GM10266 (cell line): ENCODE data around the gene FRMPD3.

Experiments
- DNase-seq: peaks from one replicate; pipeline ENCODE4 v3.0.0; 2012; ENCODE audit errors: extremely low spot score
- CTCF ChIP-seq: IDR thresholded peaks from 2 replicates; pipeline ENCODE4 v1.5.1; 2012; ENCODE audit warnings: mild to moderate bottlenecking, low read depth; ENCODE audit not compliant: control insufficient read depth, insufficient read depth; ENCODE audit errors: missing control alignments

FRMPD3 gene

GRCh38 chrX:107448998-107449835 lies at the start of gene FRMPD3:
FRMPD3 (plus strand) TSS chrX:107449652; CDS start chrX:107526589, 76,937 bp downstream.
- no peak for DNase-seq

GRCh38 chrX:107420571-107420970 lies 28.9 kb upstream of the FRMPD3 start:
- no peak for DNase-seq
- TF ChIP-seq CTCF, result no peak

More at GRCh38 chrX:107448998-107449835, at the start of gene FRMPD3:
- TF ChIP-seq CTCF, result no peak

- TF ChIP-seq CTCF, result no peak
- no peak for DNase-seq
These were observed 28.1 kb upstream of the FRMPD3 start for GRCh38 chrX:107421337-107421861.

- TF ChIP-seq CTCF, result peak; percentile 35
- no peak for DNase-seq
These were observed 20.4 kb upstream of the FRMPD3 start for GRCh38 chrX:107429090-107429489.

- DNase-seq, result no peak
- no peak for TF ChIP-seq CTCF
These were observed 9.3 kb upstream of the FRMPD3 start for GRCh38 chrX:107440187-107440586.

- no peak for TF ChIP-seq CTCF
- DNase-seq, result no peak
These were observed 8.8 kb upstream of the FRMPD3 start for GRCh38 chrX:107440692-107441091.

GRCh38 chrX:107442914-107443527 lies 6.4 kb upstream of the FRMPD3 start:
- no peak for TF ChIP-seq CTCF
- DNase-seq, result no peak
